Stimulated activated CD4-positive, alpha-beta T cell treated with anti-CD3 and anti-CD28 coated beads, Interleukin-1b, Interleukin-23, amount 100 ng/mL, for 4 hours (primary cell): ENCODE data around the gene SMIM44.

Experiments used
- DNase-seq, 2 donors: peaks; one replicate each; pipeline ENCODE4 v3.0.0-alpha.2; 2020; ENCODE audit warnings: low read depth in 2 of 2

The SMIM44 gene

DNA sequence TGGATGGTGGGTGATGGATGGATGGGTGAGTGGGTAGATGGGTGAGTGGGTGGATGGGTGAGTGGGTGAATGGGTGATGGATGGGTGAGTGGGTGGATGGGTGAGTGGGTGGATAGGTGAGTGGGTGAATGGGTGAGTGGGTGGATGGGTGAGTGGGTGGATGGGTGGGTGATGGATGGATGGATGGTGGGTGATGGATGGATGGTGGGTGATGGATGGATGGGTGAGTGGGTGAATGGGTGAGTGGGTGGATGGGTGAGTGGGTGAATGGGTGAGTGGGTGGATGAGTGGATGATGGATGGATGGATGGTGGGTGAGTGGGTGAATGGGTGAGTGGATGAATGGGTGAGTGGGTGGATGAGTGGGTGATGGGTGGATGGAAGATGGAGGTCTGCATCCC is 5.7 kb downstream of the SMIM44 start:
- no peak for DNase-seq

GRCh38 chr19:3476830-3477229 is 6.4 kb downstream of the SMIM44 start:
- DNase-seq = no peak

DNA sequence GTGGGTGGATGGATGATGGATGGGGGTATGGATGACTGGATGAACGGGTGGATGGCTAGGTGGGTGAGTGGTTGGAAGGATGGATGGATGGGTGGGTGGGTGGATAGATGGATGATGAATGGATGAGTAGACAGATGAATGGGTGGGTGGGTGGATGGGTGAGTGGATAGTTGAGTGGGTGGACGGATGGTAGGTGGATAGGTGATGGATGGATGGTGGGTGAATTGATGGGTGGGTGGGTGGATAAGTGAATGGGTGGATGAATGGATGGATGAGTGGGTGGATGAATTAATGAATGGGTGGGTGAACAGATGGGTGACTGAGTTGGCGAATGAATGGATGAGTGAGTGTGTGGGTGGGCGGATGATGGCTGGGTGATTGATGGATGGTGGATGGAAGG is 7.8 kb downstream of the SMIM44 start:
- no peak for DNase-seq

DNA sequence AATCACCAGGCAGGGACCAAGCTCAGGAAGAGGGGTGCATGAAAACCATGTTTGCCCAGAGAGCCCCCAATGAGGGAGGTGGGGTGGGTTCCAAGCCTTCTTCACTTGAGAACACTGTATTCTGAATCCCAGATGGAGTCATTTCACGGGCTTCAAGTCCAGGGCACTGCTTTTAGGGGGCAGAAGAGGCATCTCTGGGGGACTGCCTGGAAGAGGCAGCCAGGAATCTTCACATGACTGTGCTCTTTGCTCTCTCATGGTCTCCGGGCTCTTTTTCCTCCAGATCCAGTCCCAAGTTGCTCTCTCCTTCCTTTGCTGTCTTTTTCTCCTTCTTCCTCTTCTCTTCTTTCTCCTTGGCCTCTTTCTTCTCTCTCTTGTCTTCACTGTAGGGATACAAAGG is 8.6 kb downstream of the SMIM44 start:
- DNase-seq = no peak

DNA sequence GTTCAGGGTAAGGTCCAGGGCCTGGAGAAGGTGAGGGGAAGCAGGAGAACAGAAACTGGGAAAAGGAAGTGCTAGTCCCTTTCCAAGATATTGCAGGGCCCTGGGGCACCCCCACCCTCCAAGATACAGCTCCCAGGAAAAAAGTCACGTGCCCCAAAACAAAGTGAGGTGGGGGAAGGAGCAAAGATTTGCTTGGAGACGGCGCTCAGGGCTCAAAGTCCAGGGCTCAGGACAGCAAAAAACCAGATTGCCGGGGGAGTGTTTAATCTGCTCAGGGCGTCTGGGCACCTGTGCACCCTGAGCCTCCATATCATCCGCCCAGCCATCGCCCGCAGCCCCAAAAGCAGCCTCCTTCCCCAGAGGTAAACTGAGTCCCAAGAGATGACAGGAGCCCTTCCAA is 9.2 kb downstream of the SMIM44 start:
- no peak for DNase-seq

GRCh38 chr19:3471954-3472655 is 11.1 kb downstream of the SMIM44 start:
- peak; percentile 22 to 42 for DNase-seq

DNA sequence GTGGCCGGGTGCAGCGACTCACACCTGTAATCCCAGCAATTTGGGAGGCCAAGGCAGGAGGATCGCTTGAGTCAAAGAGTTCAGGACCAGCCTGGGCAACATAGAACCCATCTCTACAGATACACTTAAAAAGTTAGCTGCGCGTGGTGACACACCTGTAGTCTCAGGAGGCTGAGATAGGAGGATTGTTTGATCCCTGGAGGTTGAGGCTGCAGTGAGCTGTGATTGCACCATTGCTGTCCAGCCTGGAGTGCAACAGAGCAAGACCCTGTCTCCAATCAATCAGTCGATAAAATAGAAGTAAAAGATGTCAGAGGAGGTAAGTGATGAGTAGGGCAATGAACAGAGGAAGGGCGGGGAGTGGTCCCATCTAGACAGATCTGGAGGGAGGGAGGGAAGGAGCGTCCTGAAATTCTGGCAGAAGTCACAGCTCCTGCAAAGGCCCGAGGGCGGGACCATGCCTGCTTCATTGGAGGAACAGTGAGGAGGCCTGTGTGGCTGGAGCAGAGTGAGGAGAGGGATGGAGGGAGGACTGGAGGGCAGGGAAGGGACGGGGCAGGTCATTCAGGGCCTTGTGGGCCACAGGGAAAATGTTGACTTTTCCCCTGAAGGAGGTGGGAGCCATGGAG is 12.6 kb downstream of the SMIM44 start:
- no peak for DNase-seq

- no peak for DNase-seq
Observed at GRCh38 chr19:3469638-3470499, 13.4 kb downstream of the SMIM44 start.

- no peak for DNase-seq
Observed at GRCh38 chr19:3468211-3468610, 15.0 kb downstream of the SMIM44 start.

DNA sequence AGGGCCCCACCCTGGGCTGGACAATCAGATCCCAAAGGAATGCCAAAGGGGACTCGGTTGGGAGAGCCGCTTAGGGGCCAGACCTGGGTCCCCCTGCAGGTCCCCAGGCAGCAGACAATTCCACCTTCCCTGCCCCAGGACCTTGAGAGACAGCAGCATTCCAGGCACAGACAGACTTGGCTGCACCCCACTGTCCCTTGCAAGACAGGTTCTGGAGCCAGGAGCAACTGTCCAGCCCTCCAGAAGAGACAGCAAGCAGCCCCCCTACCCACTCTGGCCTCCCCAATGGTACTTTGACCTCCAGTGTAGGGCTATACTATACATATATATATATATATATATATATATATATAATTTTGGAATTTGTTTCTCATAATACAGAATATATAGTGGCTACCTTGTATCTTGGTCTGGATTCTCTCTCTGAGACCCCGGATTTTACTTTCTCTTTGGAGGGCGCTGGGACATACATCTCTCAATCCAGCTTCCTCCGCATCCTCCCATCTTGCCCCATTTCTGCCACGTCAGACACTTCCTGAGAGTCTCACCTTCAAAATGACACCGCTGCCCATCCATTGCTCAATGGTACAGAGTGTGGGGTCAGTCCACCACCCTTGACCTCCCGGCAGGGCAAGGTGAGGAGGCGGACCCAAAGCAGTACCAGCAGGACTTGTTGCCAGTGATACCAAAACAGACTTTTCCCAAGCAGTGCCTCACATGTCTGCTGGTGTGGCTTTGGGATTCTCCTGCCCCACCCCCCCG is 15.6 kb downstream of the SMIM44 start:
- DNase-seq = no peak

DNA sequence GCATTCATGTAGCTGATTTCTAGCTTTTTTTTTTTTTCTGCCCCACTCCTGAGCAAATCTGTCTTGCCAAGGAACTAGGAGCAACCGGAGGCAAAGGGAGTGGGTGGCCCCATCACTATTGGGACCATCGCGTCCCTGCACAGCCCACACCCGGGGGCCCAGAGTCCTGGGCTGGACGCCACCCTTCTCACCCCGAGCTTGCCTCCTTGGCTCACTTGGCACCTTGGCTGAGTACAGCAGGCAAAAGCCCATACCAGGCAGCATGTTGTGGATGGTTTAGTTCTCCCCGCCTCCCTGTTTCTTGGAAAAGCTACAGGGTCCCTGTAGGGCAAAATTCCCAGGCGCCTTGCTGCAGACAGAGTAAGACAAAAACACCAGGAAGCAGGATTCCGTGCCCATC is 16.6 kb downstream of the SMIM44 start:
- DNase-seq = no peak

GRCh38 chr19:3465552-3465951 is 17.7 kb downstream of the SMIM44 start:
- DNase-seq = no peak

- no peak for DNase-seq
Observed at GRCh38 chr19:3464587-3465235, 18.5 kb downstream of the SMIM44 start.

- DNase-seq = no peak
Observed at GRCh38 chr19:3463714-3464586, 19.3 kb downstream of the SMIM44 start.

- DNase-seq = no peak
Observed at GRCh38 chr19:3462991-3463713, 20.1 kb downstream of the SMIM44 start.

GRCh38 chr19:3459965-3460582 is 23.2 kb downstream of the SMIM44 start:
- no peak for DNase-seq

DNA sequence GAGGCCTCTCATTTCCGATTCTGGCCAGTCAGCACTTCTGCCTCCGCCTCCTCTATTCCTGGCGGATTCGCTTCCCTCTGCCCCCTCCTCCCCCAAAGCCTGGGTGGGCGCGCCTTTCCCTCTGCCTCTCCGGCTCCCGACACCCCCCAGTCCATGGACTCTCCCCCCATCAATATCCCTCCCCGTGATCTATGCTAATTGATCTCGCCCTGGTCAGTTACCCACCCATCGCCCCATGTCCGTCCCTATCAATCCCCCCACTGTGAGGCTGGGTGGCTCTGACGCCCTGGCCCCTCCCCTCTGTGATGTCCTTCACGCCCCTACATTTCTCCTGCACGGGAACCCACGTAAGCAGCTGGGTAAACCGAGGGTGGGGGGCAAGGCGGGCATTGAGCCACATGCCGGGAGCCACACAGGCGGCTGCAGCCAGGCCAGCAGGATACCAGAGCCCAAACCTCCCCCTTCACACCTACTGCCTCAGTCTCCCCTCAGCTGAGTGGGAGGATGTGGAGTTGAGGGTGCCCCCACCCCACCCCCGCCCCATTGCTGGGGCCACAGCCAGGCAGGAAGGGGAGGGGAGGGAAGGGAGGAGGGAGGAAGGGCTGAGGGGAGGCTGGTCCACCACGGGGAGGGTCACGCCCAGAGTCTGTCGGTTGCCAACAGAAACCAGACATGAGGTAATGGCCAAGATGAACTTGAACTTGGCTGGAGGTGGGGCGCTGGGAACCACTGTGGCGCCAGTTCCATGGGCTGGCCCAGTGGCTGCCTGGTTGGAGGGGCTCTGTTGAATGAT is 24.0 kb downstream of the SMIM44 start:
- DNase-seq = no peak

- DNase-seq = no peak
Observed at GRCh38 chr19:3458229-3459088, 24.8 kb downstream of the SMIM44 start.
